NCI-H128 (cell line): ENCODE data around the gene PTPRM.
A peak's percentile ranks its signal among the peaks of the same experiment; 100 is the strongest.

Source experiments
- DNase-seq: peaks from one replicate; lab custom pipeline; 2025; ENCODE audit not compliant: unreplicated experiment; lab: John Stamatoyannopoulos, UW

The PTPRM gene

DNA sequence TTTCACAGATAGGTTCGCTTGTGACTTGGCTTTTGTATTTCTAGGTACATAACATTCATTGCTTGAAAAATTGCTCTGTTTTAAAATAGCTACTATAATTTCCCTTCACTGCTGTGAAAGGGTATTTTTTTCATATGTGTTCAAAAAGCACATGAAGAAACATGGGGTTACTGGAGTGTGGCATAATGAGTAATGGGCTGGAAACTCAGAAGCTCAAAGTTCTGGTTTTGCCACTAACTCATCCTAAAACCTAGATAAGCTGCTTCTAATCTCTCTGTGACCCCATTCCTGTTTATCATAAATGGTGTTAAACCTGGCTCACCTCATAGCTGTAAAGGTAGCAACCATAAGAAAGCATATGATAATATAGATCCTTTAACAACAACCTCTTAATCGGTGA is 319.3 kb downstream of the PTPRM start:
- no peak for DNase-seq

DNA sequence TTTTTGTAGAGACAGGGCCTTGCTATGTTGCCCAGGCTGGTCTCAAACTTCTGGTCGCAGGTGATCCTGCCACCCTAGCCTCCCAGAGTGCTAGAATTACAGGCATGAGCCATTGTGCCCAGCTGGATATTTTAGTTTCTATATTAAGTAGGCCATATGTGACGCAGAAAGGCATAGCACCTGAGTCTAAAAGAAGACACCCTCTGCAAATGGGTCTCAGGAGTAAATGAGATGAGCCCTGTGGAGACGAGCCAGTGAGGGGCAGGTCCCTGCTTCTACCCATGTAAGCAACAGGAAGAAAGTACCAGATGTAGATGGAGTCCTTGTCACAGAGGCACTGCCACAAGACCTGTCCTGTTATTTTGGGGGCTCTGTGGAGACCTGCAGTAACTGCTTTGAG is 322.4 kb downstream of the PTPRM start:
- DNase-seq, result no peak

DNA sequence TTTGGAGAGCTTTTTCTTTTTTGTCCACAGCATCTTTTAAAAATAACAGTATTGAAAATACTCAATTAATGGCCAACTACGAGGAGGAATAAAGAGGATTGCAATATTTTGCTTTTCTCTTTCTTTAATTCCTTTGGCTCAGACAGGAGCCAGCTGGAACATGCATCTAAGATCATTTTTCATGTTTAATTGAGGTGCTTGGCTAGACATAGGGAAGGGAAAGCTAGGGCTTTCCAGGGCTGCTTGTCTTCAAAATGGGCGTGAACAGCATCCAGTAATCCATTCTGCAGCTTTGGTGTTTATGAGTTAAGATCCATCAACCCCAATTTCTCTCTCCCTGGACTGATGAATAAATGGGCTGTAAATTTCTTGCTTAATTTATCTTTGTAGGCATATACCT is 323.0 kb downstream of the PTPRM start:
- no peak for DNase-seq

DNA sequence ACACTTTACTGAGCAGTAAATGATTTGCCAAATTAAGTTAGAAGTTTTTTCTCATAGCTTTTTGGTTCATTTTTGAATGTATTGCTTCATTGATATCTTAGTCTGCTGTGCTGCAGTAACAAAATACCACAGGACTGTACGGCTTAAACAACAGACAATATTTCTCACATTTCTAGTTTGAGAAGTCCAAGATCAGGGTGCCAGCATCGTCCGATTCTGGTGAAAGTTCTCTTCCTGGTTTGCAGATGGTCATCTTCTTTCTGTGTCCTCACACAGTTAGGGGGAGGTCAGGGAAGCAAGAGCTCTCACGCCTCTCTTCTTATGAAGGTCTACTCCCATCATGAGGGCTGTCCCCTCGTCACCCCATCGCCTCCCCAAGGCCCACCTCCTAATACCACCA is 325.4 kb downstream of the PTPRM start:
- no peak for DNase-seq

DNA sequence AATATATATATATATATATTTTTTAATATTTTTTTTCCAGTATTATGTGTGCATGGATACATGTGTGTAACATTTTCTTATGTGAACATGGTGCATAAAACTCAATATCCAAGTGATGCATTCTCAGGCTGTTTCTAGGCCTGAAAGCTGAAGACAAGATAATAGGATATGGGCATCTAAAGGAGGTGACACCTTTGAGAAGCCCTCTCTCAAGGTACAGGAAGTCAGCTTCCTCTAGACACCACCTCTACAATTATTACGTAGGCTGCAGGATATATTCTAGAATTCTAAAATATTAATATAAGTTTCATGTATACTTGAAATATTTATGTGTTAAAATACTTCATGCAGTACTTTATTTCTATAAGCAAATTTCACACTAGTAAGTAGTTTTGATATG is 327.5 kb downstream of the PTPRM start:
- DNase-seq, result no peak

DNA sequence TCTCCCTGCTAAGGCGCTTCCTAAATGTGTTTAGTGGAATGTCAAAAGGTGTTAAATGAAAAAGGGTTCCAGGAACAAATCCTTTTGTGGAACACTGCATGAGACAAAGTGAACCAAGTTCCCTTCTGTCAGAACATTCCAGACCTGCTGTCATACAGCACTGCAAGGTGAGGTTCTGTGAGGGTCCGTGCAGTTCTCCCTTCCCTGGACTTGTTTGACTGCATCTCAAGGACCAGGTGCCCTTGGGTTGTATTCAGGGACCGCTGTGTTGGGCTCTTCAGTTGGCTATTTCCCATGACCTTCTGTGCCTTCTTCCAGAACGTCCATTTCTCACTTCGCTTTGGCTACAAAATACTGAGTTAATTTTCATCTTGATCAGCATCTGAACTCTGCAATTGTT is 328.2 kb downstream of the PTPRM start:
- DNase-seq, result no peak

DNA sequence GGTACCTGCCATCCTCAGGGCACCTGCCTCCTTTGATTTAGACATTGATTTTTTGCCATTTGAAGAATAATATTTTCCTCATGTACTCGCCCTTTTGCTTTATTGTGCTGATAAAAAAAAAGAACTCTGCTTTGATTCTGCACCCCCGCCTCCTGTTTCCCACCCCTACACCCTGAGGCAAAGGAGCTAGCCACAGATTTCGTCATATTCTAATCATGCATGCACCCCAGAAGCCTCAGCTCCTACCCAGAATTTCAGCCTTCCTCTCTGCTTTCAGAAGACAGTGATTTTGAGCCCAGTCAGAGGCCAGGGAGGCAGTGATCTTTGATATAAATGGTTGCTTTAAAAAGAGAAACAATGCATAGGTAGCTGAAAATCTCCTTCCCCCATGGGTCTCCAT is 329.0 kb downstream of the PTPRM start:
- DNase-seq, result no peak

DNA sequence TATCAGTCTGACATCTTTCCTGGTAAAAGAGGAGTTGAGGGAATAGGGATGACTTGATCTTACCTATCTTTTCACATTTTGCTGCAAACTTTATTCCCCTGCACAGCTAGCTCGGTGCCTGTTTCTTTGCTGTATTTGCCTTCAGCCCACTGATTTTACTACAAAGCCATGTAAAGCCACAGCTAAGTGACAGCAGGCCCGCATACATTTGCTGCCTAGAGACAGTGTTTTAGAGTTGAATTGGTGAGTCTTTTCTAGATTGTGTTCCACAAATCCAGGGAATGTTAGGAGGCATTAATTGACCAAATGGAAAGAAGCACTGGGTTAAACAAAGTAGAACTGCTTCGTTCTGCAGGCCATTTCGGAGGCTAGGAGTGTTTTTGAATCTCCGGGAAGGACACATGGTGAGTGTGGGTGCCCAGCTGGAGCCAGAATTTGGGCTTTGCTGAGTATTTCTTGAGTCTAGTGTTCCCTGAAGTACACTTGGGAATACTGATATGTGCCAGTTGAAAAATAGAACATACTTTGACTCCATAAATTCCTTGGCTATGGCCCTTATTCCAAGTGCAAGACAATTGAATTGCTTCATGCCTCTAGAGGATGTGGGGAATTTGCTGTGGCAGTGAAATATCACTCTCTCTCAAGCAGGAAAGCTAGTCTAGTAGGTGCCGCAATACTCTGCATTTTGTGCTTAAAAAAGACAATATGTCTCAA is 329.8 kb downstream of the PTPRM start:
- no peak for DNase-seq

DNA sequence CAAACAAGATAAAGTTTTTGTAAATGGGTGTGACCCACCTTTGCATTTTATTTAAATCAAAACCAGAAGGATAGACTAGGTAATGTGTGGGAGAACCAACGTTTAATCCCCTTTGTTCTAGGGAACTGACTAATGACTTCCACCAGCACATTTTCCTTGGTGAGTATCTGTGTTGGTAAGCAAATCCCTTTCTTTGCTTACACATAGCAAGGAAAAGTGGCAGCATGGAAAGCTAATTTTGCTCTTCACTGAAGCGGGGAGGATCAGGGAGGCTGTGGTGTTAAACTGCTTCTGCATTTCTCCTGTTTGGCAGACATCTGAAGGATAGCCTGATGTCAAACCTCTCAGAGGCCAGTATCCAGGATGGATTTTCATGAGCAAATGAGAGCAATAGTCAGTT is 331.1 kb downstream of the PTPRM start:
- no peak for DNase-seq

DNA sequence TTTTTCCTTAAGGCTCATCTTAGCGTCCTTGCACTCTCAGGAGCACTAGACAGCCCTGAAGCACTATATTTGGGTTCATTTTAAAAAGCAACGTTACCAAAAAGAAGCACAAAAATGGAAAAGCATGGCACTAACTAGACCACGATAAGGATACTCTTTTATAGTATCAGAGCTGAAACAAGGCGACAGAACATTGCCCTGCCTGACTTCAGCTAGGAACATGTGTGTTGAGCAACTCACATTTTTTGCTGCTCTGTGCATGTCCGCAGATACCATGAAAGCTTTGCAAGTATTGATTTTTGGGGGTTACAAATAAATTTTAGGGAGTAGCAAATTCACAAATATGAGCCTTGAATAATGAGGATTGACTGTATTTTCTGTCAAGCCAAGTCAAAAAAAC is 332.0 kb downstream of the PTPRM start:
- DNase-seq, result no peak

DNA sequence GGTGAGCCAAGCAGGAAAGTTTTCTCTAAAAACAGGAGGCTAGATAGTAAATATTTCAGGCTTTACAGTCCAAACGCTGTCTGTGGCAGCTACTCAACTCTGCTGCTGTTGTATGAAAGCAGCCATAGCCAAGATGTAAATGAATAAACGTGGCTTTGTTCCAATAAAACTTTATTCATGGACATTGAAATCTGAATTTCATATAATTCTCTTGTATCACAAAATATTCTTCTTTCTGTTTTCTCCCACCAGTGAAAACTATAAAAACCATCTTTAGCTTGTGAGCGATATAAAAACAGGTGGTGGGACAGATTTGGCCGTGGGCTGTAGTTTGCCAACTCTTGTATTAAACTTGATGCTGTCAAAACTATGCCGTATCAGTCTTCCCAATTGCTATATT is 333.0 kb downstream of the PTPRM start:
- no peak for DNase-seq

DNA sequence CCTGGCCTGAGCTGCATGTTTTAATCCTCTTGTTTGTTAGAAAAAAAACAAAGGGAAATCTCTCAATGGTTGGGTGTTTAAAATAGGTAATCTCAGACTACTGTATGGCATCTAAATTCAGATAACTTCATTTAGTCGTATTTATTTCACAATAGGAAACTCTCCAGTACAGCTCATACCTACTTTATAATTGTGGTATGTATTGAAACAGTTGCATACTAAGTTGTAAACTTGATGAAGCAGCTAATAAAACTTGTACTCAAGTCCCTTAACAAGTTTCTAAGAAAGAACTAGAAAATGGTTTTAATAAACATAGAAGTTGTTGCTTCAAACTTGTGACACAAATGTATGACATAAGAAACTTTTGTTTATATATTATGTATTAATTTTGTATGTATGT is 334.5 kb downstream of the PTPRM start:
- DNase-seq, result no peak

DNA sequence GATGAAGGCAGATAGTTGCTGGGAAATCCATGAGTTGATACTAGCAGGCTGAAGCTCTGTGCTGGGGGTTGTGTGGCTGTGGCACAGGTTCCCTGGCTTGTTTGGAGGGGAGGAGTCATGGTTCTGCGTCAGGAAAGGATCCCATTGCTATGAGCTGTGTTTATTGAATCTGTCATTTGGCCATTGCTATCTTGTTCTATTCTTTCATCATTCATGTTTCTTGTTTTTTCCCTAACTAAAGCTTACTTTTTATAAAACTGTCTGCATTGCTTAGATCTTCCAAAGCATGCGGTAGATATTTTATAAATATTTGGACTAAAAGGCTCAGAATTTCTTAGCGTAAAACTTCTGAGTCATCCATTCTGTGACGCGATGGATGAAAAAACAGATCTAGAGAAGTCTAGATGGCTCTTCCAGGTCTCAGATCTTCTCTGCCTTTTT is 335.3 kb downstream of the PTPRM start:
- no peak for DNase-seq

DNA sequence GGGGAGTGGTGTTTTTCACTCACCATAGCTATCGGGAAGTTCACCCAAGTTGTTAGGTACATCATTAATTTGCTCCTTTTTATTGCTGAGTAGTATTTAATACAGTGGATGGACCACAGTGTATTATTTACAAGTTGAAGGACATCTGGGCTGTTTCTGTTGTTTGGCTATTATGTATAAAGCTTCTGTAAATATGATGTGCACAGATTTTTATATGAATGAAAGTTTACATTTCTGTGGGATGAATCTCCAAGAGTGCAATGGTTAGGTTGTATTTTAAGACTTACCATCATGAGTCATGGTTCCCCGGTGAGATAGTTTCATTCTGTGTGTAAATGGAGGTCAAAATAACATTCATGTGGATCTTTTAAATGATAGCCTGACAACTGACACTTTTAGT is 337.4 kb downstream of the PTPRM start:
- DNase-seq, result no peak

DNA sequence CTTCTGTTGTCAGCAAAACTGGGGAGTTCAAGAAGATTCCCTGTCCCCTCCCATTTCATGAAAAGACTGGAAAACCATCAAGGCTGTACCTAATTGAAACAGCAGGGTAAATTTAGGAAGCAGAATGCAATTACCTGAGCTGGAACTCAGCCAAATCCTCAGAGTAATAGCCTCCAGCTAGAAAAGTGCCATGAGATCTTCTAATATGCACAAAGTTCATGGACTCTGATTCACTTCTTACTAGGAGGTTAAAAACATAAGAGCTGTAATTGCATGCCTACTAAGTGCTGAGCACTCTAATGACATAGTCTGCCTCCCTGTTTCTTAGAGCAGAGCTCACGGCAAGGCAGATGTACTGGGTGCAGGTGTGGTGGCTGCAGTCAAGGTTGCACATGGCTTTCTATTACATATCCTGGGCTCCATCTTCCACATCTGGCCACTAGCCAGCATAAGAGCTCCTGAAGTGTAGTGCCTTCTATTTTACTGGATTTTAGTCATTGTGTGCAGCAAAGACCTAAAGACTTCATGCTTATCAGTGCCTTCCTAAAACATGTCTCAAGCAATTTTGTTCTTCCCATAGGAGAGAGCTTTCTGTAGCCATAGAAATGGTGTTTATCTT is 341.7 kb downstream of the PTPRM start:
- peak; percentile 71 for DNase-seq

DNA sequence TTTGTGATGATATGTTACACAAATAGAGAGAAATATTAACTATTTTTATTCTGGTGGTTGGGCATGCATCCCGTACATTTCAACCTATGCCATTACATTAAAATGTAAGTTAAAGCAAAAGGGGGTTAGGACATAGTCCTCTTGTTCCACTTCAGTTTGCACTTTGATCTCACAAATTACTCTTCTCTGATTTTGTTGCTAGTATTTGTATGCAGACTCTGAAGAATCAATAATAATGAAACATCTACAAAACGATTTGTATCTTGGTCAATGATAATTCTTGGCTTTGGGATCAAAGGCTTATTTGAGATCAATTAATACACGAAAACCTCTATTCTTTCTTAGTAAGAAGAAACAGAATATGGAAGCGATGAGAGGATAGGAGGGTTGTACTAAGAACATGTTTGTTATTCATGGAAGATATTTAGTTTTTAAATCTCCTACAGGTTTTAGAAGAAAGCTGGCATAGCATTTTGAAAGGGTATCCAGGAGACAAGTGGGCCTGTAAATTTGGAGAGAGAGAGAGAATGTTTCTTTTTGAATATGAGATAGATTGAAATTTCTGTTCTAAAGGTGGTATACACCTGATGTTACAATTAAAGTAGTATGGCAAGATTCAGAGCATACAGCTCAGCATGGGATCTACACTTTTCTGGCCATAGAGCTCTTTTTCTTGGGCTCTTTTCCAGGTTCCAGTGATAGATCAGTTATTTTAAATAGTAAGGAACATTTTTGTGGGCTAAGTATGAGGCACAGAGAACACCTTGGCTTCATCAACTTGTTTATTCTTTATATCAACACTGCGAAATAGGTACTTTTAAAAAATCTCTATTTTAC is 347.9 kb downstream of the PTPRM start:
- no peak for DNase-seq

DNA sequence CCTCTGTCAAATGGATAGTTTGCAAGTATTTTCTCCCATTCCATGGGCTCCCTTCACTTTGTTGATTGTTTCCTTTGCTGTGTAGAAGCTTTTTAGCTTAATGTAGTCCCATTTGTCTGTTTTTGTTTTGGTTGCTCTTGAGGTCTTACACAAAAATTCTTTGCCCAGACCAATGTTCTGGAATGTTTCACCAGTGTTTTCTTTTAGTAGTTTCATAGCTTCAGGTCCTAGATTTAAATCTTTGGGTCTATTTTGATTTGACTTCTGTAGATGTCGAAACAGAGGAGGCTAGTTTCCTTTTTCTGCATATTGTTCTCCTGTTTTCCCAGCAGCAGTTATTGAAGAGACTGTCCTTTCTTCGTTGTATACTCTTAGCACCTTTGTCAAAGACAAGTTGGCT is 351.6 kb downstream of the PTPRM start:
- no peak for DNase-seq

DNA sequence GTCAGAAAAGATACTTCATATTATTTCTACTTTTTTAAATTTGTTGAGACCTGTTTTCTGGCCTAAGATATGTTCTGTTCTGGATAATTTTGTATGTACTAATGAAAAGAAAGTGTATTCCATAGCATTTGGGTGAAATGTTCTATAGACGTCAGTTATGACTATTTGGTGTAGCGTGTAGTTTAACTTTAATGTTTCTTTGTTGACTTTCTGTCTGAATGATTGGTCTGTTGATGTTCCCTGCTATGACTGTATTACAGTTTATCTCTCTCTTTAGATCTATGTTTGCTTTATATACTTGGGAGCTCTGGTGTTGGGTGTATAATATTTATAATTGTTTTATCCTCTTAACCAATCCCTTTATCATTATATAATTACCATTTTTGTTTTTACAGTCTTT is 352.4 kb downstream of the PTPRM start:
- DNase-seq, result no peak

DNA sequence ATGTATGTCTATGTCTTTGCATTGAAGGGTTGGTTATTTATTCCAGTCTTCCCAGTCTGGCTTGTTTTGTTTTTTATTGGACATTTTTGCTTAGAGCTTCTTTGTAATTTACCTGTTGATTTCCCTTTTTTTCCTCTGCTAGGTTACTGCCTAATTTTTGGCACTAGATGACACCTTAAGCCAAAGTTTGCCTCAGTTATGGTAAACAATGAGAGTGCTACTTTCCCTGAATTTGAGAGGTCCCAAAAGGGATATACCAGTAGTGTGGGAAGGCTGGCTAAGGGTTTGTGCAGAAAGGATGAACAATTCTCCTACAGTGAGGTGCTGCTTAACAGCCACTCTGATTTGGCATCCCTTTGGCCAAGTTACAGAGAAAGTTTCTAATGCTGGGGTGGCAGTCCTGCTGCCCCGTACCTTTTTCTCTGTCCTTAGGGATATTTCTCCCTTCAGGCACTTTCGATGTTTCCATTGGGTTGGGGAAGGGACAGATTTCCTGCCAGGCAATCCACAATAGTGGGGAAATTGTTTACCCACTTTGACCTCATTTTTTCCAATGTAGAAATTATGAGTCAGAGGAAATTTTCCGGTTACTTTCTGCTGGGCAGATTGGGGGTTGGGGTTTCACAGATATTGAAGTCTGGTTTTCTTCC is 354.9 kb downstream of the PTPRM start:
- no peak for DNase-seq

DNA sequence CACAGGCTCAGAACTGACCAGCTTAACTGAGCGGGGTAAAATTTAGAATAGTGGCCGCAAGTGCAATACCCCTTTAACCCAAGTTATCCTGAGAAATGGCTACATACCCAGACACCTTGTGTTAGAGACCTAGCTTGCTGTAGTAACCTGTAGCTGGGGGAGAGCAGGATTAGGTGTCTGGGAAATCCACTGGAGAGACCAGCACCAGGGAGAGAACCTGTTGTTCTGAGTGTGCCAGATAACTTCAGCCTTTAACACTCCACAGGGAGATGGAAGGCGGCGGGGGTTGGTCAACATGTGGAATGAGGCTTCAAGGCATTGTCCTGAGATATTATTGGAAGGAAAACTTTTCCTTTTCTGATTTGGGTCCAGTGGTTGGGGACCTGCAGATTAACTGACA is 356.0 kb downstream of the PTPRM start:
- DNase-seq, result no peak

DNA sequence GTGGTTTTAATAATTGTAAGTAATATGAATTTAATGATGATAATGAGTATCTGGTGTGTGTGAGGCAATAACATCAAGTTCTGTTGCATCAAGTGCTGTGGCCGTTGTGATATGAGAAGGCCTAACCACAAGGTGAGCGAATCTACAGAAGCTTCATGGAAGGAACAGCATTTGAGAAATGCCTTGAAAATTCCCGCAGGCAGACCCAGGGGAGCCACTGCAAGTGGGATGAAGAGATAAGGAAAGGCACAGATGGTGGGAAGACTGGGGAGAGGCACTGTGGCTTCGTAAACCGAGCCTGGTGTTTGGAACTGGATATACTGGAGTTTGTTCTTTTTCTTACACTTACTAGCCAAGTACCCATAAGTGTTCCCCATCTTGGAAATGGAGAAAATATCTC is 357.5 kb downstream of the PTPRM start:
- no peak for DNase-seq

DNA sequence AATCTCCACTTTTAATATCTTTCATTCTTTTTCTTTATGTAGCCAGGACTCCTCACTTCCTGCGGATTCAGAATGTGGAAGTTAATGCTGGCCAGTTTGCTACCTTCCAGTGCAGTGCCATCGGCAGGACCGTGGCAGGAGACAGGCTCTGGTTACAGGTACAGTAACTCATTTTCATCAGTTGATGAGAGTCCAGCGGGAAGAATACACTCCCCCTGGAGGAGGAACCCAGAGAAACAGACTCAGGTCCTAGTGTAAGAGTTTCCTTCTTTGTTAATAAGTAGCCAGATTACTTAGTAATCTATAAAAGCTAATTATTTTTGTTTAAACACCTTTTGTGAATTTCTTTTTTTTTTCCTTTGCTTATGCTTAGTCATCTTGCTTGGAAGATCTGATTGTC is 359.4 kb downstream of the PTPRM start:
- no peak for DNase-seq
